HepG2 (cell line): ENCODE data around the gene SMIM41. TPM values are rescaled to one million over a fixed set of nuclear protein-coding genes. Genes with fewer than 3 reads are reported as not detected.
A peak's percentile ranks its signal among the peaks of the same experiment; 100 is the strongest.

Experiments used
- KLF13 ChIP-seq: sonication (generic); formaldehyde crosslinking; IDR thresholded peaks from 2 replicates; pipeline ENCODE4 v1.4.0; 2020; ENCODE audit warnings: mild to moderate bottlenecking, missing genetic modification reagents
- MAFK ChIP-seq, 2 experiments: IDR thresholded peaks in 1 of 2; conservative IDR thresholded peaks in 1 of 2; 2 replicates each; pipeline ENCODE4 v1.6.1; 2011; ENCODE audit warnings: improper control_type of control experiment in 2 of 2, low read length in 2 of 2
- RARG ChIP-seq: sonication (generic); formaldehyde crosslinking; IDR thresholded peaks from 2 replicates; pipeline ENCODE4 v1.4.0; 2020; ENCODE audit warnings: low read depth, mild to moderate bottlenecking, missing genetic modification reagents
- SIX4 ChIP-seq: sonication (generic); formaldehyde crosslinking; IDR thresholded peaks from 2 replicates; pipeline ENCODE4 v1.4.0; 2020; ENCODE audit warnings: missing genetic modification reagents
- SRY ChIP-seq: sonication (generic); formaldehyde crosslinking; IDR thresholded peaks from 2 replicates; pipeline ENCODE4 v1.8.0; 2022; ENCODE audit warnings: mild to moderate bottlenecking, missing genetic modification reagents
- ZFP41 ChIP-seq: sonication (generic); formaldehyde crosslinking; IDR thresholded peaks from 2 replicates; pipeline ENCODE4 v1.4.0; 2020; ENCODE audit warnings: mild to moderate bottlenecking, missing genetic modification reagents, borderline replicate concordance
- ZNF564 ChIP-seq: sonication (generic); formaldehyde crosslinking; IDR thresholded peaks from 2 replicates; pipeline ENCODE4 v1.8.1; 2023; ENCODE audit warnings: mild to moderate bottlenecking, missing genetic modification reagents
- ZSCAN20 ChIP-seq: sonication (generic); formaldehyde crosslinking; IDR thresholded peaks from 2 replicates; pipeline ENCODE4 v1.4.0; 2020; ENCODE audit warnings: missing genetic modification reagents, mild to moderate bottlenecking, borderline replicate concordance
- ZSCAN22 ChIP-seq: sonication (generic); formaldehyde crosslinking; IDR thresholded peaks from 2 replicates; pipeline ENCODE4 v1.4.0; 2020; ENCODE audit warnings: mild to moderate bottlenecking, missing genetic modification reagents
- polyA plus RNA-seq, 8 experiments: library from polyadenylated mRNA; depleted of rRNA in 3 of 8; stranded (reverse) in 7 of 8; unstranded in 1 of 8; fragments of >200 nt; fragmentation: Illumina TruSeq in 4 of 8; extraction: Trizol in 4 of 8; gene quantifications; 2 replicates each; pipeline versions ENCODE4 v1.2.1 to v1.2.3, GENCODE V29; 2011 to 2016; ENCODE audit warnings: low read depth in 4 of 8, missing spikeins in 1 of 8, mixed read lengths in 1 of 8; ENCODE audit not compliant: insufficient read depth in 1 of 8
- total RNA-seq, 5 experiments: library from RNA; depleted of rRNA; stranded (reverse); fragments of >200 nt; fragmentation: Illumina TruSeq; extraction: Trizol; gene quantifications; 2 replicates each; pipeline ENCODE4 v1.2.3, GENCODE V29; 2016; ENCODE audit warnings: low read depth in 1 of 5
- TF ChIP-seq, protein P1 (sequence below): sonication (generic); formaldehyde crosslinking; conservative IDR thresholded peaks from 2 replicates; pipeline ENCODE4 v1.4.0; 2020; ENCODE audit warnings: missing genetic modification reagents
- TF ChIP-seq, protein P2 (sequence below): sonication (generic); formaldehyde crosslinking; IDR thresholded peaks from 2 replicates; pipeline ENCODE4 v1.5.1; 2020; ENCODE audit warnings: mild to moderate bottlenecking, missing genetic modification reagents, borderline replicate concordance
- TF ChIP-seq, protein P3 (sequence below): sonication (generic); formaldehyde crosslinking; IDR thresholded peaks from 2 replicates; pipeline ENCODE4 v1.8.0; 2022; ENCODE audit warnings: missing genetic modification reagents, mild to moderate bottlenecking, moderate library complexity, borderline replicate concordance
- TF ChIP-seq, protein P4 (sequence below): sonication (generic); formaldehyde crosslinking; IDR thresholded peaks from 2 replicates; pipeline ENCODE4 v1.4.0; 2020; ENCODE audit warnings: missing genetic modification reagents, borderline replicate concordance
- TF ChIP-seq, protein P5 (sequence below): sonication (generic); formaldehyde crosslinking; conservative IDR thresholded peaks from 2 replicates; pipeline ENCODE4 v1.5.0; 2020; ENCODE audit warnings: missing genetic modification reagents

The SMIM41 gene
- total and polyA plus RNA-seq, 2 of the 13 experiments (the other 11 are each of a cell fraction or from before 2014, with no cell fraction given) = not detected

DNA sequence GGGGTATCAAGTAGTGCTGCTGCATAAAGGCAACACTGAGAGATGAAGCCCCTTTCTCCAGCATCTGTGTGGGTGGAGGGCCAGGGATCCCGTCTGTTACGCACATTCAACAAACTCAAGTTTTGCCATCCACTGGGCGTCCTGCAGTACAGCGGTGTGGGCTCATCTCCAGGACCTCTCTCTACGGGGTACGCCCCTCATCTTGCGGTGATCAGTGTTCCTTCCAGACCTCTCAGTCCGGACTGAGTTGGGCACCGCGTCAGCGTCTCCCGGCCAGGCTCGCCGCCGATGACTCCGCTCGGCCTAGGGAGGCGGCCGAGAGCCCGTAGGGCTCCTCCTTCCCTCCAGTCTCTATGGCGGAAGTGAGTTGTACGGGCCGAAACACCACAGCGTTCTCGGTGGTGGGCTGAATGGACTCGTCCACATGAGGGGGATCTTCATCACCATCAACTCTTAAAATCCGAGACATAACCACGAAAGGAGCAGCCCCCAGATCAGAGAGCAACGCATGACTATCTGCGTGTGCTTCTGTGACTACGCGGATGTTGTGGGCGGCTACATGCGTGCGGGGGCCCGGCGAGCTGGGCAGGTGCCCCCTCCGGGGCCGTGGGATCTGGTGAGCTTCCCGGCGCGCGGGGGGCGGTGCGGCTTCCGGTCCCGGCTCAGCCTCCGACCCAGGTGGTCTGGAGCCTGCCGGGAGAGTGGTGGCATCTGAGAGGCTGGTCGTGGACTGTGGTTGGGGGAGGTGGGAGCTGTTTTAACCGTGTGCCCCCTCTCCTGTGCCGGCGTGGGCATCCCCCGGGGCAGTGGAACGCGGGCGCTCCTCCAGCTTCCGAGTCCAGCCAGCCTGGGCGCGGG, 9.9 kb upstream of the SMIM41 start, which contains the start of gene ATG101 (continued):
- TF ChIP-seq, protein P1, sequence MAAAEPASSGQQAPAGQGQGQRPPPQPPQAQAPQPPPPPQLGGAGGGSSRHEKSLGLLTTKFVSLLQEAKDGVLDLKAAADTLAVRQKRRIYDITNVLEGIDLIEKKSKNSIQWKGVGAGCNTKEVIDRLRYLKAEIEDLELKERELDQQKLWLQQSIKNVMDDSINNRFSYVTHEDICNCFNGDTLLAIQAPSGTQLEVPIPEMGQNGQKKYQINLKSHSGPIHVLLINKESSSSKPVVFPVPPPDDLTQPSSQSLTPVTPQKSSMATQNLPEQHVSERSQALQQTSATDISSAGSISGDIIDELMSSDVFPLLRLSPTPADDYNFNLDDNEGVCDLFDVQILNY (CRISPR knock-in tag) = no peak
- no peak for TF ChIP-seq SIX4 (CRISPR knock-in tag)
- no peak for TF ChIP-seq RARG (CRISPR knock-in tag)
- TF ChIP-seq SRY (CRISPR knock-in tag) = no peak
- TF ChIP-seq, protein P2, sequence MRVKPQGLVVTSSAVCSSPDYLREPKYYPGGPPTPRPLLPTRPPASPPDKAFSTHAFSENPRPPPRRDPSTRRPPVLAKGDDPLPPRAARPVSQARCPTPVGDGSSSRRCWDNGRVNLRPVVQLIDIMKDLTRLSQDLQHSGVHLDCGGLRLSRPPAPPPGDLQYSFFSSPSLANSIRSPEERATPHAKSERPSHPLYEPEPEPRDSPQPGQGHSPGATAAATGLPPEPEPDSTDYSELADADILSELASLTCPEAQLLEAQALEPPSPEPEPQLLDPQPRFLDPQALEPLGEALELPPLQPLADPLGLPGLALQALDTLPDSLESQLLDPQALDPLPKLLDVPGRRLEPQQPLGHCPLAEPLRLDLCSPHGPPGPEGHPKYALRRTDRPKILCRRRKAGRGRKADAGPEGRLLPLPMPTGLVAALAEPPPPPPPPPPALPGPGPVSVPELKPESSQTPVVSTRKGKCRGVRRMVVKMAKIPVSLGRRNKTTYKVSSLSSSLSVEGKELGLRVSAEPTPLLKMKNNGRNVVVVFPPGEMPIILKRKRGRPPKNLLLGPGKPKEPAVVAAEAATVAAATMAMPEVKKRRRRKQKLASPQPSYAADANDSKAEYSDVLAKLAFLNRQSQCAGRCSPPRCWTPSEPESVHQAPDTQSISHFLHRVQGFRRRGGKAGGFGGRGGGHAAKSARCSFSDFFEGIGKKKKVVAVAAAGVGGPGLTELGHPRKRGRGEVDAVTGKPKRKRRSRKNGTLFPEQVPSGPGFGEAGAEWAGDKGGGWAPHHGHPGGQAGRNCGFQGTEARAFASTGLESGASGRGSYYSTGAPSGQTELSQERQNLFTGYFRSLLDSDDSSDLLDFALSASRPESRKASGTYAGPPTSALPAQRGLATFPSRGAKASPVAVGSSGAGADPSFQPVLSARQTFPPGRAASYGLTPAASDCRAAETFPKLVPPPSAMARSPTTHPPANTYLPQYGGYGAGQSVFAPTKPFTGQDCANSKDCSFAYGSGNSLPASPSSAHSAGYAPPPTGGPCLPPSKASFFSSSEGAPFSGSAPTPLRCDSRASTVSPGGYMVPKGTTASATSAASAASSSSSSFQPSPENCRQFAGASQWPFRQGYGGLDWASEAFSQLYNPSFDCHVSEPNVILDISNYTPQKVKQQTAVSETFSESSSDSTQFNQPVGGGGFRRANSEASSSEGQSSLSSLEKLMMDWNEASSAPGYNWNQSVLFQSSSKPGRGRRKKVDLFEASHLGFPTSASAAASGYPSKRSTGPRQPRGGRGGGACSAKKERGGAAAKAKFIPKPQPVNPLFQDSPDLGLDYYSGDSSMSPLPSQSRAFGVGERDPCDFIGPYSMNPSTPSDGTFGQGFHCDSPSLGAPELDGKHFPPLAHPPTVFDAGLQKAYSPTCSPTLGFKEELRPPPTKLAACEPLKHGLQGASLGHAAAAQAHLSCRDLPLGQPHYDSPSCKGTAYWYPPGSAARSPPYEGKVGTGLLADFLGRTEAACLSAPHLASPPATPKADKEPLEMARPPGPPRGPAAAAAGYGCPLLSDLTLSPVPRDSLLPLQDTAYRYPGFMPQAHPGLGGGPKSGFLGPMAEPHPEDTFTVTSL (CRISPR knock-in tag) = no peak
- TF ChIP-seq, protein P3, sequence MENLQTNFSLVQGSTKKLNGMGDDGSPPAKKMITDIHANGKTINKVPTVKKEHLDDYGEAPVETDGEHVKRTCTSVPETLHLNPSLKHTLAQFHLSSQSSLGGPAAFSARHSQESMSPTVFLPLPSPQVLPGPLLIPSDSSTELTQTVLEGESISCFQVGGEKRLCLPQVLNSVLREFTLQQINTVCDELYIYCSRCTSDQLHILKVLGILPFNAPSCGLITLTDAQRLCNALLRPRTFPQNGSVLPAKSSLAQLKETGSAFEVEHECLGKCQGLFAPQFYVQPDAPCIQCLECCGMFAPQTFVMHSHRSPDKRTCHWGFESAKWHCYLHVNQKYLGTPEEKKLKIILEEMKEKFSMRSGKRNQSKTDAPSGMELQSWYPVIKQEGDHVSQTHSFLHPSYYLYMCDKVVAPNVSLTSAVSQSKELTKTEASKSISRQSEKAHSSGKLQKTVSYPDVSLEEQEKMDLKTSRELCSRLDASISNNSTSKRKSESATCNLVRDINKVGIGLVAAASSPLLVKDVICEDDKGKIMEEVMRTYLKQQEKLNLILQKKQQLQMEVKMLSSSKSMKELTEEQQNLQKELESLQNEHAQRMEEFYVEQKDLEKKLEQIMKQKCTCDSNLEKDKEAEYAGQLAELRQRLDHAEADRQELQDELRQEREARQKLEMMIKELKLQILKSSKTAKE (CRISPR knock-in tag) = 0 out of 2 replicates have a peak, but pooled peaks have one; percentile 49
- no peak for TF ChIP-seq ZFP41 (CRISPR knock-in tag)
- TF ChIP-seq ZSCAN22 (CRISPR knock-in tag) = no peak
- 0 out of 2 replicates have a peak, but pooled peaks have one; percentile 50 for TF ChIP-seq ZSCAN20 (CRISPR knock-in tag)
- TF ChIP-seq MAFK (conservative IDR thresholded peaks at IDR 0.05 in 1 of 2, IDR thresholded peaks at IDR 0.05 in 1 of 2; ENCODE audit: low read length in 2 of 2) = no peak
- TF ChIP-seq, protein P4, sequence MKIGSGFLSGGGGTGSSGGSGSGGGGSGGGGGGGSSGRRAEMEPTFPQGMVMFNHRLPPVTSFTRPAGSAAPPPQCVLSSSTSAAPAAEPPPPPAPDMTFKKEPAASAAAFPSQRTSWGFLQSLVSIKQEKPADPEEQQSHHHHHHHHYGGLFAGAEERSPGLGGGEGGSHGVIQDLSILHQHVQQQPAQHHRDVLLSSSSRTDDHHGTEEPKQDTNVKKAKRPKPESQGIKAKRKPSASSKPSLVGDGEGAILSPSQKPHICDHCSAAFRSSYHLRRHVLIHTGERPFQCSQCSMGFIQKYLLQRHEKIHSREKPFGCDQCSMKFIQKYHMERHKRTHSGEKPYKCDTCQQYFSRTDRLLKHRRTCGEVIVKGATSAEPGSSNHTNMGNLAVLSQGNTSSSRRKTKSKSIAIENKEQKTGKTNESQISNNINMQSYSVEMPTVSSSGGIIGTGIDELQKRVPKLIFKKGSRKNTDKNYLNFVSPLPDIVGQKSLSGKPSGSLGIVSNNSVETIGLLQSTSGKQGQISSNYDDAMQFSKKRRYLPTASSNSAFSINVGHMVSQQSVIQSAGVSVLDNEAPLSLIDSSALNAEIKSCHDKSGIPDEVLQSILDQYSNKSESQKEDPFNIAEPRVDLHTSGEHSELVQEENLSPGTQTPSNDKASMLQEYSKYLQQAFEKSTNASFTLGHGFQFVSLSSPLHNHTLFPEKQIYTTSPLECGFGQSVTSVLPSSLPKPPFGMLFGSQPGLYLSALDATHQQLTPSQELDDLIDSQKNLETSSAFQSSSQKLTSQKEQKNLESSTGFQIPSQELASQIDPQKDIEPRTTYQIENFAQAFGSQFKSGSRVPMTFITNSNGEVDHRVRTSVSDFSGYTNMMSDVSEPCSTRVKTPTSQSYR = peak; percentile 63
- TF ChIP-seq, protein P5, sequence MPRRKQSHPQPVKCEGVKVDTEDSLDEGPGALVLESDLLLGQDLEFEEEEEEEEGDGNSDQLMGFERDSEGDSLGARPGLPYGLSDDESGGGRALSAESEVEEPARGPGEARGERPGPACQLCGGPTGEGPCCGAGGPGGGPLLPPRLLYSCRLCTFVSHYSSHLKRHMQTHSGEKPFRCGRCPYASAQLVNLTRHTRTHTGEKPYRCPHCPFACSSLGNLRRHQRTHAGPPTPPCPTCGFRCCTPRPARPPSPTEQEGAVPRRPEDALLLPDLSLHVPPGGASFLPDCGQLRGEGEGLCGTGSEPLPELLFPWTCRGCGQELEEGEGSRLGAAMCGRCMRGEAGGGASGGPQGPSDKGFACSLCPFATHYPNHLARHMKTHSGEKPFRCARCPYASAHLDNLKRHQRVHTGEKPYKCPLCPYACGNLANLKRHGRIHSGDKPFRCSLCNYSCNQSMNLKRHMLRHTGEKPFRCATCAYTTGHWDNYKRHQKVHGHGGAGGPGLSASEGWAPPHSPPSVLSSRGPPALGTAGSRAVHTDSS = no peak
- TF ChIP-seq KLF13 (CRISPR knock-in tag) = no peak
- no peak for TF ChIP-seq ZNF564 (CRISPR knock-in tag)
